HepG2 (cell line): ENCODE measurements around the gene ANKRD39. TPM values are rescaled to one million over a fixed set of nuclear protein-coding genes. Genes with fewer than 3 reads are reported as not detected.
A peak's percentile ranks its signal among the peaks of the same experiment; 100 is the strongest.

Experiments used
- ARID2 ChIP-seq: sonication (generic); formaldehyde crosslinking; IDR thresholded peaks from 2 replicates; pipeline ENCODE4 v1.8.1; 2022; ENCODE audit warnings: mild to moderate bottlenecking, missing genetic modification reagents, borderline replicate concordance
- ERF ChIP-seq: IDR thresholded peaks from 2 replicates; pipeline ENCODE4 v1.6.1; 2018; ENCODE audit warnings: missing biosample characterization, missing genetic modification reagents
- ISX ChIP-seq: sonication (generic); formaldehyde crosslinking; conservative IDR thresholded peaks from 2 replicates; pipeline ENCODE4 v1.5.0; 2020; ENCODE audit warnings: missing genetic modification reagents
- JUNB ChIP-seq: sonication (generic); formaldehyde crosslinking; IDR thresholded peaks from 2 replicates; pipeline ENCODE4 v1.8.0; 2022; ENCODE audit warnings: missing genetic modification reagents, mild to moderate bottlenecking, borderline replicate concordance
- KLF9 ChIP-seq: IDR thresholded peaks from 2 replicates; pipeline ENCODE4 v1.6.1; 2016; ENCODE audit warnings: low read depth
- KMT2B ChIP-seq: IDR thresholded peaks from 2 replicates; pipeline ENCODE4 v1.6.1; 2016; ENCODE audit warnings: missing genetic modification reagents, missing compliant biosample characterization
- NCOA1 ChIP-seq: sonication (generic); formaldehyde crosslinking; IDR thresholded peaks from 2 replicates; pipeline ENCODE4 v1.9.0; 2021; ENCODE audit warnings: missing genetic modification reagents
- SNAPC2 ChIP-seq: sonication (generic); formaldehyde crosslinking; IDR thresholded peaks from 2 replicates; pipeline ENCODE4 v1.8.1; 2022; ENCODE audit warnings: mild to moderate bottlenecking, missing genetic modification reagents
- SRSF4 ChIP-seq: fragments of 200-400 bp; formaldehyde crosslinking; IDR thresholded peaks from one replicate; pipeline ENCODE4 v1.6.1; 2018; ENCODE audit warnings: mild to moderate bottlenecking, low read depth, low read length, moderate library complexity; ENCODE audit not compliant: poor library complexity, severe bottlenecking
- ZBTB21 ChIP-seq: sonication (generic); formaldehyde crosslinking; IDR thresholded peaks from 2 replicates; pipeline ENCODE4 v1.4.0; 2020; ENCODE audit warnings: missing genetic modification reagents
- ZBTB3 ChIP-seq: sonication (generic); formaldehyde crosslinking; IDR thresholded peaks from 2 replicates; pipeline ENCODE4 v1.4.0; 2020; ENCODE audit warnings: low read depth, mild to moderate bottlenecking, moderate library complexity, missing genetic modification reagents, borderline replicate concordance
- ZFY ChIP-seq: sonication (generic); formaldehyde crosslinking; IDR thresholded peaks from 2 replicates; pipeline ENCODE4 v1.4.0; 2020; ENCODE audit warnings: missing genetic modification reagents
- ZNF138 ChIP-seq: sonication (generic); formaldehyde crosslinking; IDR thresholded peaks from 2 replicates; pipeline ENCODE4 v1.5.0; 2020; ENCODE audit warnings: mild to moderate bottlenecking, low read depth, missing genetic modification reagents
- ZNF232 ChIP-seq: sonication (generic); formaldehyde crosslinking; IDR thresholded peaks from 2 replicates; pipeline ENCODE4 v1.4.0; 2020; ENCODE audit warnings: missing genetic modification reagents, borderline replicate concordance
- ZNF335 ChIP-seq: sonication (generic); formaldehyde crosslinking; IDR thresholded peaks from 2 replicates; pipeline ENCODE4 v1.4.0; 2020; ENCODE audit warnings: missing genetic modification reagents
- ZNF382 ChIP-seq: sonication (generic); formaldehyde crosslinking; IDR thresholded peaks from 2 replicates; pipeline ENCODE4 v1.5.0; 2020; ENCODE audit warnings: missing genetic modification reagents, mild to moderate bottlenecking, borderline replicate concordance
- ZNF546 ChIP-seq: sonication (generic); formaldehyde crosslinking; conservative IDR thresholded peaks from 2 replicates; pipeline ENCODE4 v1.8.1; 2023; ENCODE audit warnings: mild to moderate bottlenecking, missing genetic modification reagents
- ZNF547 ChIP-seq: sonication (generic); formaldehyde crosslinking; IDR thresholded peaks from 2 replicates; pipeline ENCODE4 v1.5.1; 2020; ENCODE audit warnings: mild to moderate bottlenecking, missing genetic modification reagents
- ZNF567 ChIP-seq: sonication (generic); formaldehyde crosslinking; IDR thresholded peaks from 2 replicates; pipeline ENCODE4 v1.8.1; 2023; ENCODE audit warnings: mild to moderate bottlenecking, missing genetic modification reagents, borderline replicate concordance
- ZNF615 ChIP-seq: sonication (generic); formaldehyde crosslinking; IDR thresholded peaks from 2 replicates; pipeline ENCODE4 v1.5.0; 2020; ENCODE audit warnings: mild to moderate bottlenecking, missing genetic modification reagents, borderline replicate concordance
- ZNF629 ChIP-seq: sonication (generic); formaldehyde crosslinking; conservative IDR thresholded peaks from 2 replicates; pipeline ENCODE4 v1.5.0; 2020; ENCODE audit warnings: missing genetic modification reagents
- ZNF790 ChIP-seq: sonication (generic); formaldehyde crosslinking; IDR thresholded peaks from 2 replicates; pipeline ENCODE4 v1.8.0; 2022; ENCODE audit warnings: missing genetic modification reagents, mild to moderate bottlenecking, borderline replicate concordance
- ZNF792 ChIP-seq: IDR thresholded peaks from 2 replicates; pipeline ENCODE4 v1.6.1; 2016
- ZNF841 ChIP-seq: sonication (generic); formaldehyde crosslinking; IDR thresholded peaks from 2 replicates; pipeline ENCODE4 v1.8.1; 2023; ENCODE audit warnings: missing genetic modification reagents, borderline replicate concordance
- ZSCAN31 ChIP-seq: sonication (generic); formaldehyde crosslinking; IDR thresholded peaks from 2 replicates; pipeline ENCODE4 v1.5.0; 2020; ENCODE audit warnings: low read depth, mild to moderate bottlenecking, missing genetic modification reagents
- polyA plus RNA-seq, 8 experiments: library from polyadenylated mRNA; depleted of rRNA in 3 of 8; stranded (reverse) in 7 of 8; unstranded in 1 of 8; fragments of >200 nt; fragmentation: Illumina TruSeq in 4 of 8; extraction: Trizol in 4 of 8; gene quantifications; 2 replicates each; pipeline versions ENCODE4 v1.2.1 to v1.2.3, GENCODE V29; 2011 to 2016; ENCODE audit warnings: low read depth in 4 of 8, missing spikeins in 1 of 8, mixed read lengths in 1 of 8; ENCODE audit not compliant: insufficient read depth in 1 of 8
- total RNA-seq, 5 experiments: library from RNA; depleted of rRNA; stranded (reverse); fragments of >200 nt; fragmentation: Illumina TruSeq; extraction: Trizol; gene quantifications; 2 replicates each; pipeline ENCODE4 v1.2.3, GENCODE V29; 2016; ENCODE audit warnings: low read depth in 1 of 5
- TF ChIP-seq, protein P1 (sequence below): sonication (generic); formaldehyde crosslinking; IDR thresholded peaks from 2 replicates; pipeline ENCODE4 v1.4.0; 2020; ENCODE audit warnings: mild to moderate bottlenecking, missing genetic modification reagents
- TF ChIP-seq, protein P2 (sequence below): sonication (generic); formaldehyde crosslinking; IDR thresholded peaks from 2 replicates; pipeline ENCODE4 v1.4.0; 2020; ENCODE audit warnings: missing genetic modification reagents

ANKRD39 gene
- total and polyA plus RNA-seq, 2 of the 13 experiments (the other 11 are each of a cell fraction or from before 2014, with no cell fraction given) = 23.2 to 24.8 TPM

DNA sequence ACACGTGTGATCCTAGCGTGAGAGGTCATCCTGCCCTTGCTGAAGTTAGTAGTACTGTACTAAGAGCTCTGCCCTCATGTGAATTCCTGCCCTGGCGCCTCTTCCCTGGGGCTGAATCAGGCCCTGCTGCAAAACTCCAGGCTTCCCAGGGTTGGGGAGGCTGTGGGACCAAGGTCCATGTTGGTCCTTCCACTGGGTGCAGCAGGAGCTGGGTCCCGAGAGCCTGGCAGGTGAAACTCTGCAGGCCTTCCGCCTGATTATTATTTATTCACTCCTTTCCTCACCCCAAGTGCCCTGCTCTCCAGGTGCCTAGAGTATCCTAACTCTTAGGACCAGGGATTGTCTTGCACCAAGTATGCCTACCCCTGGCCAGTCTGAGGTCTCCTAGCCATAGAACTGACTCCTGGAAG is 47.0 kb downstream of the ANKRD39 start (continued):
- TF ChIP-seq, protein P1, sequence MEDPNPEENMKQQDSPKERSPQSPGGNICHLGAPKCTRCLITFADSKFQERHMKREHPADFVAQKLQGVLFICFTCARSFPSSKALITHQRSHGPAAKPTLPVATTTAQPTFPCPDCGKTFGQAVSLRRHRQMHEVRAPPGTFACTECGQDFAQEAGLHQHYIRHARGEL = no peak
- TF ChIP-seq ERF (peak; percentile 60; the same call in 1 of the 2 replicates), SNAPC2 (no peak), ZNF382 (CRISPR knock-in tag) (no peak), ZNF547 (CRISPR knock-in tag) (0 out of 2 replicates have a peak, but pooled peaks have one; percentile 52), ZNF790 (CRISPR knock-in tag) (no peak), ZFY (CRISPR knock-in tag) (peak; percentile 76), ARID2 (CRISPR knock-in tag) (no peak), ZNF792 (CRISPR knock-in tag) (no peak), ZNF615 (no peak), ZNF138 (CRISPR knock-in tag) (no peak), ZSCAN31 (peak; percentile 61; the same call in 1 of the 2 replicates), SRSF4 (no peak), JUNB (no peak), KLF9 (CRISPR knock-in tag) (no peak), NCOA1 (peak; percentile 55; the same call in 1 of the 2 replicates), ZNF629 (CRISPR knock-in tag) (peak; percentile 31; the same call in 1 of the 2 replicates), ZNF335 (no peak), ISX (CRISPR knock-in tag) (no peak), KMT2B (CRISPR knock-in tag) (no peak), ZBTB3 (CRISPR knock-in tag) (no peak), ZBTB21 (CRISPR knock-in tag) (no peak), ZNF841 (CRISPR knock-in tag) (no peak), ZNF567 (CRISPR knock-in tag) (no peak), ZNF232 (CRISPR knock-in tag) (no peak), ZNF546 (CRISPR knock-in tag) (no peak)
- TF ChIP-seq, protein P2, sequence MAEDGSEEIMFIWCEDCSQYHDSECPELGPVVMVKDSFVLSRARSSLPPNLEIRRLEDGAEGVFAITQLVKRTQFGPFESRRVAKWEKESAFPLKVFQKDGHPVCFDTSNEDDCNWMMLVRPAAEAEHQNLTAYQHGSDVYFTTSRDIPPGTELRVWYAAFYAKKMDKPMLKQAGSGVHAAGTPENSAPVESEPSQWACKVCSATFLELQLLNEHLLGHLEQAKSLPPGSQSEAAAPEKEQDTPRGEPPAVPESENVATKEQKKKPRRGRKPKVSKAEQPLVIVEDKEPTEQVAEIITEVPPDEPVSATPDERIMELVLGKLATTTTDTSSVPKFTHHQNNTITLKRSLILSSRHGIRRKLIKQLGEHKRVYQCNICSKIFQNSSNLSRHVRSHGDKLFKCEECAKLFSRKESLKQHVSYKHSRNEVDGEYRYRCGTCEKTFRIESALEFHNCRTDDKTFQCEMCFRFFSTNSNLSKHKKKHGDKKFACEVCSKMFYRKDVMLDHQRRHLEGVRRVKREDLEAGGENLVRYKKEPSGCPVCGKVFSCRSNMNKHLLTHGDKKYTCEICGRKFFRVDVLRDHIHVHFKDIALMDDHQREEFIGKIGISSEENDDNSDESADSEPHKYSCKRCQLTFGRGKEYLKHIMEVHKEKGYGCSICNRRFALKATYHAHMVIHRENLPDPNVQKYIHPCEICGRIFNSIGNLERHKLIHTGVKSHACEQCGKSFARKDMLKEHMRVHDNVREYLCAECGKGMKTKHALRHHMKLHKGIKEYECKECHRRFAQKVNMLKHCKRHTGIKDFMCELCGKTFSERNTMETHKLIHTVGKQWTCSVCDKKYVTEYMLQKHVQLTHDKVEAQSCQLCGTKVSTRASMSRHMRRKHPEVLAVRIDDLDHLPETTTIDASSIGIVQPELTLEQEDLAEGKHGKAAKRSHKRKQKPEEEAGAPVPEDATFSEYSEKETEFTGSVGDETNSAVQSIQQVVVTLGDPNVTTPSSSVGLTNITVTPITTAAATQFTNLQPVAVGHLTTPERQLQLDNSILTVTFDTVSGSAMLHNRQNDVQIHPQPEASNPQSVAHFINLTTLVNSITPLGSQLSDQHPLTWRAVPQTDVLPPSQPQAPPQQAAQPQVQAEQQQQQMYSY (CRISPR knock-in tag) = no peak
